T-helper 1 cell treated with Interleukin-12 subunit alpha and Interleukin-12 subunit beta and Interleukin-4 antibody, amounts not matched to agents 30 μg/mL and 1 μg/mL, for 36 hours (primary cell): ENCODE measurements around the gene SLAIN2.

ENCODE experiments used
- H3K27ac Mint-ChIP-seq: one replicate; pipeline ENCODE4 v1.8.0; 2021; ENCODE audit warnings: mild to moderate bottlenecking, mixed read lengths
- H3K27me3 Mint-ChIP-seq: one replicate; pipeline ENCODE4 v1.8.0; 2021; ENCODE audit warnings: low read depth, mixed read lengths
- H3K36me3 Mint-ChIP-seq: one replicate; pipeline ENCODE4 v1.8.0; 2021; ENCODE audit warnings: low read depth, mixed read lengths
- H3K4me1 Mint-ChIP-seq: one replicate; pipeline ENCODE4 v1.8.0; 2021; ENCODE audit warnings: low read depth, mixed read lengths
- H3K4me3 Mint-ChIP-seq: one replicate; pipeline ENCODE4 v1.8.0; 2021; ENCODE audit warnings: mild to moderate bottlenecking, moderate library complexity, mixed read lengths
- H3K9me3 Mint-ChIP-seq: one replicate; pipeline ENCODE4 v1.8.0; 2021; ENCODE audit warnings: mixed read lengths

Gene SLAIN2

DNA sequence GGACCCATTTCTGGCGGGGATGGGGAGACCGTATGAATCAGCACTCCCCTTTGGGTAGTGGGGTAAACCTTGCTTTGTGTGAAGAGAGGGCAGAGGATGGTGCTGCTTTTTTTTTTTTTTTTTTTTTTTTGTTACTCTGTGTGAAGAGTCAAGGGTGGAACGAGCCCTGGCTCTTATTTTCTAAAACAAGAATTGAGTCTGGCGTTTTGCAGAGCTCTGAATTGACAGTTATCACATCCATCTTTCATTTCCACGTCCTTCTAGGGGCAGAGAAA is 1.2 kb downstream of the SLAIN2 start:
- Mint-ChIP-seq H3K9me3 (no peaks in the 10 kb centered on the region), H3K27me3 (no peaks in the 10 kb centered on the region), H3K36me3 (peaks cover 3% of the 10 kb centered on the region), H3K4me3 (peak overlapping the region; percentile 94), H3K27ac (peak overlapping the region; percentile 90), H3K4me1 (peaks cover 41% of the 10 kb centered on the region)

DNA sequence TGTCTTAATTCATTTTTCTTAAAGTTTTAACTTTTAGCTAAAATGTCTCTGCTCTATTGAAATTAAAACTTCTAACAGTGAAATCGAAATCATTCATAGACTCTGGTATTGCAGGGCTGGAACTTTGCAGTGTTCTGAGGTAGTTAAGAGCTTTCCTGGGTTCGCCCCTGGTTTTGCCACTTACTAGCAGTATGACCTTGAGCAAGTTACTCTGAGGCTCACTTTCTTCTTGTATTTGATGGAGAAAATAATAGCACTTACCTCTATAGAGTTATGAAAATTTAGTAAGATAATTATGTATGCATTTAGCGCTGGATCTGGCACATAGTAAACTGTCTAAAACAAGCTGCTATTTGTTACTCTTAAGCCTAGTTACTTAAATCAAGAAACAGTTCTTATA is 1.7 kb downstream of the SLAIN2 start:
- Mint-ChIP-seq H3K9me3 (no peaks in the 10 kb centered on the region), H3K36me3 (peaks cover 3% of the 10 kb centered on the region), H3K27me3 (no peaks in the 10 kb centered on the region), H3K4me3 (peak overlapping the region; percentile 94), H3K27ac (peak overlapping the region; percentile 0), H3K4me1 (peaks cover 45% of the 10 kb centered on the region)

DNA sequence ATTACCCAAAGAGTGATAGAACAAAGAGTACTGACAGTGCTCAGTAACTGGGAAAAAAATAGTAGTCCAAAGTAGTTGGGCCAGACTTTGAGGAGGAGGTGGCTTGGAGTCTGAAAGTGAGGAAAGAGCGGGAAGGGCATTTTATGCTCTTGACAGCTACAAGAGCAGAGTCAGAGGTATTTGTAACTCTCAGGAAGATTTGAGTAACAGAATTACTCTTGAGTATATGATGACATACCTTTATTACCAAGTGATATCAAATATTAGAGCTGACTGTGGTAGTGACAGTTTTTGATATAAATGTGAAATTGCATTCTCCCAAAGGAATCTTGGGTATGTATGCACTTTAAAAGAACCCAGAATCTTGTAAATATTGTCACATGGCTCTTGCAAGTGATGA is 2.2 kb downstream of the SLAIN2 start:
- Mint-ChIP-seq H3K4me1 (peaks cover 43% of the 10 kb centered on the region), H3K27ac (no peak overlapping the region), H3K36me3 (peaks cover 3% of the 10 kb centered on the region), H3K4me3 (peak overlapping the region; percentile 94), H3K27me3 (no peaks in the 10 kb centered on the region), H3K9me3 (no peaks in the 10 kb centered on the region)

DNA sequence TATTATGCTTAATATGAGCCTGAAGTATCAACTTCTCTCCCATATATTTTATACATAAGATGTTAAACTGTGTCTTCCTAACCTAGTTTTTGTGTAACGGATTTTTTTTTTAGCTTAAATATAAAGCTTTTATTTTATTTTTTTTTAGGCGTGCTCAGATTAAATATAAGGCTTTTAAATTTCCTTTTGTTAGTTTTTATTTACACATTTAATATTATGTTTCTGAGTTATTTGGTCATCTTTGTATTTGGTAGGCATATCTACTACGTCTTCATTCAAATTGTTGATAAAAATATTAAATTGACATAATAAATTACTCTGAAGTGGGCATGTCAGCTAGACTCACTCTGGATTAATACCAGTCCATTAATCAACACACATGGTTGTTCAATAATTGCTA is 4.2 kb downstream of the SLAIN2 start:
- H3K4me3 Mint-ChIP-seq = no peak overlapping the region
- H3K4me1 Mint-ChIP-seq = peaks cover 39% of the 10 kb centered on the region
- no peaks in the 10 kb centered on the region for H3K27me3 Mint-ChIP-seq

DNA sequence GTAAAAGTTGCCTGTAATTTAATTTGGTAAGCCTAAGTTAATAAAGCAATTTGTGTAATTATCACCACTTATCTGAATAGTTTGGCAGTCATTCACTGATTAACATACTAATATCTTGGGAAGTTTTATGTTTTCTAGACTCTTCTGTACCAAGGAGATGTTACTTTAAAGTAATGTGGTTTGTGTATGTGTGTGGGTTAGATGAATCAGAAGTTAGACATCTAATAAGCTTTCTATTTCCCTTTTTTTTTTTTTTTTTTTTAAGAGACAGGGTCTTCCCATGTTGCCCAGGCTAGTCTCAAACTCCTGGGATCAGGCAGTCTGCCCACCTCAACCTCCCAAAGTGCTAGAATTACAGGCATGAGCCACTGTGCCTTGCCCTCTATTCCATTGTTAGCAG is 5.3 kb downstream of the SLAIN2 start:
- H3K4me3 Mint-ChIP-seq = no peak overlapping the region
- H3K27ac Mint-ChIP-seq = no peak overlapping the region
- peaks cover 4% of the 10 kb centered on the region for H3K36me3 Mint-ChIP-seq
- H3K27me3 Mint-ChIP-seq = no peaks in the 10 kb centered on the region
- no peaks in the 10 kb centered on the region for H3K9me3 Mint-ChIP-seq
- H3K4me1 Mint-ChIP-seq = peaks cover 39% of the 10 kb centered on the region

More for the DNA sequence above, 4.2 kb downstream of the SLAIN2 start:
- Mint-ChIP-seq H3K27ac (no peak overlapping the region), H3K36me3 (peaks cover 3% of the 10 kb centered on the region), H3K9me3 (no peaks in the 10 kb centered on the region)

DNA sequence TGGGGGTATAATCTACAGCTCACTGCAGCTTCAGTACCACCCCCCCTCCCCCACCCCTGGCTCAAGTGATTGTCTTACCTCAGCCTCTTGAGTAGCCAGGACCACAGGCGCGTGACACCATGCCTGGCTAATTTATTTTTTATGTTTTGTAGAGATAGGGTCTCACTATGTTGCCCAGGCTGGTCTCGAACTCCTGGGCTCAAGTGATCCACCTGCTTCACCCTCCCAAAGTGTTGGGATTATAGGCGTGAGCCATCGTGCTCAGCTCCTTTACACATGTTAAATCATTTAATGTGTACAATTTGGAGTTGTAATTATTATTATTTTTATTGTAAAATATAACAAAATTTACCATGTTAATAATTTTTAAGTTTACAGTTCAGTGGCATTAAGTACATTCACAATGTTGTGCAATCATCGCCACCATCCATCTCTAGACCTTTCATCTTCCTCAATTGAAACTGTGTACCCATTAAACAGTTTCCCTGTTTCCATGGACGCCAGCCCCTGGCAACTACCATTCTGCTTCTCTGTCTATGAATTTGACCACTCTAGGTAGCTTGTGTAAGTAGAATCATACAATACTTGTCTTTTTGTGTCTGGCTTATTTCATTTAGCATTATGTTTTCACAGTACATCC is 6.1 kb downstream of the SLAIN2 start:
- H3K9me3 Mint-ChIP-seq = no peaks in the 10 kb centered on the region
- H3K4me3 Mint-ChIP-seq = no peak overlapping the region

DNA sequence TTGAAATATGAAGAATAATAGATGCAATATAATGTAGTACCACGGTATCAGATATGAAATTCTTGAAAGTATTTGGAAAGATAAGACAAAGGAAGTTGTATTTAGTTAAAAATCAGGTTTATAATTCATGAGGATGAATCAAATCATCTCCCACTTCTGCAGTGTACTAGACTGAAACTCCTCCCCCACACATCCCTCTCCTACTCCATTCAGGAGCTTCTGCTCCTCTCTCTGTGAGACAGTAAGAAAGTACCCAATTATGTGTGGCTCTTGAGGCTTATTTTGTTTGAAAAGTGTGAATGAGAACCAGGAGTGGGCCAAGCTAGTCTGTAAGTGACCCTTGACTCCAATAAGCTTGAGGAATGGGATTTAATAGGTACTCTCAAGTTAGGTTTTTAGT is 9.5 kb downstream of the SLAIN2 start:
- Mint-ChIP-seq H3K4me1 (peaks cover 25% of the 10 kb centered on the region), H3K27ac (no peak overlapping the region), H3K4me3 (no peak overlapping the region), H3K27me3 (no peaks in the 10 kb centered on the region), H3K9me3 (no peaks in the 10 kb centered on the region), H3K36me3 (peaks cover 7% of the 10 kb centered on the region)

More for the DNA sequence above, 6.1 kb downstream of the SLAIN2 start:
- Mint-ChIP-seq H3K4me1 (peaks cover 40% of the 10 kb centered on the region), H3K27ac (no peak overlapping the region), H3K36me3 (peaks cover 7% of the 10 kb centered on the region), H3K27me3 (no peaks in the 10 kb centered on the region)

DNA sequence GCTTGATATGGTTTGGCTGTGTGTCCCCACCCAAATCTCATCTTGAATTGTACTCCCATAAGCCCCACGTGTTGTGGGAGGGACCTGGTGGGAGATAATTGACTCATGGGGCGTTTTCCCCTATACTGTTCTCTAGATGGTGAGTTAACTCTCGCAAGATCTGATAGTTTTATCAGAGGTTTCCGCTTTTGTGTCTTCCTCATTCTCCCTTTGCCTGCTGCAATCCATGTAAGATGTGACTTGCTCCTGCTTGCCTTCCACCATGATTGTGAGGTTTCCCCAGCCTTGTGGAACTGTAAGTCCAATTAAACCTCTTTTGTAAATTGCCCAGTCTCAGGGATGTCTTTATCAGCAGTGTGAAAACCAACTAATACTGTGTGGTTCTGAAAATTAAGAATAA is 11.5 kb downstream of the SLAIN2 start:
- Mint-ChIP-seq H3K4me1 (peaks cover 13% of the 10 kb centered on the region), H3K27me3 (no peaks in the 10 kb centered on the region), H3K36me3 (peaks cover 7% of the 10 kb centered on the region), H3K4me3 (no peak overlapping the region), H3K27ac (no peak overlapping the region), H3K9me3 (no peaks in the 10 kb centered on the region)

DNA sequence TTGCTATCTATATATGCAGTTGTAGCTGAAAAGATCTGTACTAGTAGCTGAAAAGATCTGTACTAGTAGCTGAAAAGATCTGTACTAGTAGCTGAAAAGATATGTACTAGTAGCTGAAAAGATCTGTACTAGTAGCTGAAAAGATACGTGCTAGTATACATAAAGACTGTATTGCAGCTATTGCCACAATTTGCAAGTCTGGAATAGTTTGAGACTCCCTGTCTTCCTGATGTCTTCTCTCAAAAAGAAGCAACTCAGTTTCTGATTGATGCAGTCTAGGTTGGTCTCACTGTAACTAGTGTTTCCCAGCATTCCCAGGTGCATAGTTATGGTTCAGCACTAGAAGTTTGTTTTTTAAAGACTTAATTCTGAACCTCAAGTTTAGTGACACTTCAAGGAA is 15.0 kb downstream of the SLAIN2 start:
- Mint-ChIP-seq H3K27ac (no peak overlapping the region), H3K4me3 (no peak overlapping the region), H3K36me3 (peaks cover 7% of the 10 kb centered on the region), H3K9me3 (no peaks in the 10 kb centered on the region), H3K27me3 (no peaks in the 10 kb centered on the region), H3K4me1 (peaks cover 7% of the 10 kb centered on the region)

DNA sequence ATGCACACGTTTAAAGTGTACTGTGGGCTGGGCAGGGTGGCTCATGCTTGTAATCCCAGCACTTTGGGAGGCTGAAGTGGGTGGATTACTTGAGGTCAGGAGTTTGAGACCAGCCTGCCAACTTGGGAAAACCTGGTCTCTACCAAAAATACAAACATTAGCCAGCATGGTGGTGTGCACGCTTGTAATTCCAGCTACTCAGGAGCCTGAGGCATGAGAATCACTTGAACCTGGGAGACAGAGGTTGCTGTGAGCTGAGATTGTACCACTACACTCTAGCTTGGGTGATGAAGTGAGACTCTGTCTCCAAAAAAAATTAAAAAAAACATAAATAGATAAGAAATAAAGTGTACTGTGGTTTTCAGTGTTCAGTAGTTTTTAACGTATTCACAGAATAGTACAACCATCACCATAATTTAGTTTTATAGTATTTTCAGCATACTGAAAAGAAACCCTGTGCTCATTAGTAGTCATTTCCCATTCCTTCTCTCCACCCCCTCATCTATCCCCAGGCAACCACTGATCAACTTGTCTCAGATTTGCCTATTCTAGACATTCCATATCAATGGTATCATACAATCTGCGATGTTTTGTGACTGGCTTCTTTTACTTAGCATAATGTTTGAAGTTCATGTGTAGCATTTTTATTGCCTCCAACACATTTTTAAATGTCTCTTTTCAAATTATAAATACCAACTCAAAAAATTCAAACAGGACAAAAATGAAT is 19.1 kb downstream of the SLAIN2 start:
- Mint-ChIP-seq H3K9me3 (no peaks in the 10 kb centered on the region), H3K4me3 (no peak overlapping the region), H3K27ac (no peak overlapping the region), H3K4me1 (no peaks in the 10 kb centered on the region), H3K36me3 (no peaks in the 10 kb centered on the region), H3K27me3 (no peaks in the 10 kb centered on the region)

DNA sequence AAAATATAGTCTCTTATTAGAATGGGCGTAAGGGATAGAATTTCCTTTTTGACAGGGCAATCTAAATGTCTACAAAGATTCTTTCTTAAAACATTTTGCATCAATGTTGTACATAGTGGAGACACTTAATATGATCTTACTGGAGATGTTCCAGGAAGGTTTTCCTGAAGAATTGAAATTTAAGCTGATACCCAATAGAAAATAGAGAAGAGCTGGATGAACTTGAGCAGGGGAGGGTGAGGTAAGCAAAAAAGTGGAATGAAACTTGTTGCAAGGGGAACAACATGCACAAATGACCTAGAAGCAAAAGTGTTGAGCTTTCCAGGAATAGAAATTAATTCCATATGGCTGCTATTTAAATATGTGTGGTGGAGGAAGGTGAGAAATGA is 19.7 kb downstream of the SLAIN2 start:
- Mint-ChIP-seq H3K4me3 (no peak overlapping the region), H3K9me3 (no peaks in the 10 kb centered on the region), H3K4me1 (no peaks in the 10 kb centered on the region), H3K27ac (no peak overlapping the region), H3K36me3 (peaks cover 1% of the 10 kb centered on the region), H3K27me3 (no peaks in the 10 kb centered on the region)

DNA sequence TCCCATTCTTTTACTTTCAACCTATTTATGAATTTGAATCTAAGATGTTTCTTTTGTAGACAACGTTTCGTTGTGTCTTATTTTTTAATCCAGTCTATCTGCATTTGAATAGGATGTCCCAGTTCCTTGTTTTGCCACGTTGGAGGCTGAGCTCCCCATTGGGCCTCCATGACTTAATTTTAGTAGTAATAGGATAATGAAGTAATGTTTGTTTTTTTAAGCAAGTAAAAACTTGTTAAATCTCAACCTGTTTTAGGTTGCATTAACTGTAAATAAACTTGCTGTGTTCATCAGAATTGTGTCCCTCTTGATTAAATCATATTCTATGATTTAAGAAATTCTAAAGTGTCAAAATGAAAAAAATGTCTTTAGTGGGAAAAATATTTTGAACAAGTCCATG is 25.3 kb downstream of the SLAIN2 start:
- peaks cover 9% of the 10 kb centered on the region for H3K4me1 Mint-ChIP-seq
- no peak overlapping the region for H3K27ac Mint-ChIP-seq
- H3K4me3 Mint-ChIP-seq = no peak overlapping the region
- H3K36me3 Mint-ChIP-seq = peaks cover 6% of the 10 kb centered on the region
- H3K9me3 Mint-ChIP-seq = no peaks in the 10 kb centered on the region
- no peaks in the 10 kb centered on the region for H3K27me3 Mint-ChIP-seq

DNA sequence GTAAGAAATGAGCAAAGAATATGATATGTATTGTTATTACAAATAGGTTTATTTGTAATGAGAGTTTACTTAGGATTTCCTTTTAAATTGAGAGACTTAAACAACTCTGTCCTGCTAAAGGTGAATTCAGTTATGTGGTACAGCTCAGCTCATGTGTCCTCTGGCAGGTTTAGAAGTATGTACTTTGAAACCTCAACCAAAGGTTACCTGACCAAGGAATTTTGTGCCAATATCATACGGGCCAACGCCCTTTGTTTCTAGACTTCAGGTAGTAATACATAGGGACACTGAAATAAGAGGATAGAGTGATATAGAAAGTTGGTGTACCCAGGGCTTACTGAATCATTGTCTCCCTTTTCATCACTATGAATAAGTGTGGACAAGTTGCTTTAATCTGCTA is 25.7 kb downstream of the SLAIN2 start:
- Mint-ChIP-seq H3K36me3 (peaks cover 6% of the 10 kb centered on the region), H3K4me1 (peaks cover 9% of the 10 kb centered on the region), H3K27ac (no peak overlapping the region), H3K27me3 (no peaks in the 10 kb centered on the region), H3K9me3 (no peaks in the 10 kb centered on the region), H3K4me3 (no peak overlapping the region)

DNA sequence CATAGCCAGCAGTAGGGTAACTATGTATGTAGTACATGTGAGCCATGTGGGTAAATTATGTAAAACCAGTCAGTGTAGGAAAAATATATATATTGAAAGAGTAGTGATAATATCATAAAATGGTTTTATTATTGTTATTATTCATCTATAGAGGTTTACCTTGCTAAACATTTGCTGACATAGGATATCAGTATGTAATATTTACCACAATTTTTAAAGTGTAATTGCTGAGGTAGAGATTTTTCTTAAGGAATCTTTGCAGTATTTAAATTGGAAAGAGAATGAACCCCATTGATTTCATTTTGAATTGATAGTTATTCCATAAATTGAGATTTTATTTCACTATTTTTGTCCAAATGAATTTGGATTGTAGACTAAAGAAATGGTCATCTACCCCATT is 27.1 kb downstream of the SLAIN2 start:
- Mint-ChIP-seq H3K4me3 (no peak overlapping the region), H3K9me3 (no peaks in the 10 kb centered on the region), H3K27me3 (no peaks in the 10 kb centered on the region), H3K27ac (no peak overlapping the region), H3K4me1 (peaks cover 9% of the 10 kb centered on the region), H3K36me3 (peaks cover 6% of the 10 kb centered on the region)

DNA sequence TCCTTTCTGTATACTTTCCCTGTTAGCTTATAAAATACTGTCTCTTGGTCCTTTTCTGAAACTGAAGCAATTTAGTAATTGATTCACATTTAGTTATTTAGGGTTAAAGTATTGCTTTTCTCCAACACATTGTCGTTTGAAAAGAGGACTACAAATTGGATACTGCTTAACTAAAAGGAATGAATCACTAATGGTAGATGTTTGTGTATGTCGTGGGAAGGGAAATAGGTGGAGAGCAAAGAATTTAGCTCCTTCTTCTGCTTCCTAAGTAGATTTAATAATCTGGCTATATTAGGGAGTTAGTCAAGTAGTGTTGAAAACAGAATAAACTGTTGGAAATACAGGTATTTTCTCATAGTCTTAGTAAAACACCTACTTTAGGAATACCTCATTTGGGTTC is 27.9 kb downstream of the SLAIN2 start:
- Mint-ChIP-seq H3K4me1 (peaks cover 9% of the 10 kb centered on the region), H3K4me3 (no peak overlapping the region)

More for the DNA sequence above, 27.9 kb downstream of the SLAIN2 start:
- Mint-ChIP-seq H3K27me3 (no peaks in the 10 kb centered on the region), H3K9me3 (no peaks in the 10 kb centered on the region), H3K36me3 (peaks cover 6% of the 10 kb centered on the region), H3K27ac (no peak overlapping the region)
